ENCODE data around the gene RAD23B.
"Not testable (repeated sequence)": the region's sequence is repeated elsewhere in the genome, so short reads cannot be mapped to it uniquely, and the experiment has no call there.

Gene RAD23B

GRCh38 chr9:107290619-107291018, 7.5 kb downstream of the RAD23B start:
- Histone ChIP-seq H3K4me3 (ENCODE audit: low read depth, low read length) (no peak overlapping the region), H3K36me3 (replicated peaks) (no peaks in the 10 kb centered on the region), H3K27me3 (replicated peaks) (no peaks in the 10 kb centered on the region), H3K27ac (no peak overlapping the region)
- TF ChIP-seq CTCF (IDR thresholded peaks at IDR 0.05; ENCODE audit: low read depth, low read length, missing control alignments), result no peak
- DNase-seq, result no peak
- in situ Hi-C loops (cut with HindIII; ENCODE audit: low pct_ligation_motif_present, low sequenced_read_pairs), result no loop called here

DNA sequence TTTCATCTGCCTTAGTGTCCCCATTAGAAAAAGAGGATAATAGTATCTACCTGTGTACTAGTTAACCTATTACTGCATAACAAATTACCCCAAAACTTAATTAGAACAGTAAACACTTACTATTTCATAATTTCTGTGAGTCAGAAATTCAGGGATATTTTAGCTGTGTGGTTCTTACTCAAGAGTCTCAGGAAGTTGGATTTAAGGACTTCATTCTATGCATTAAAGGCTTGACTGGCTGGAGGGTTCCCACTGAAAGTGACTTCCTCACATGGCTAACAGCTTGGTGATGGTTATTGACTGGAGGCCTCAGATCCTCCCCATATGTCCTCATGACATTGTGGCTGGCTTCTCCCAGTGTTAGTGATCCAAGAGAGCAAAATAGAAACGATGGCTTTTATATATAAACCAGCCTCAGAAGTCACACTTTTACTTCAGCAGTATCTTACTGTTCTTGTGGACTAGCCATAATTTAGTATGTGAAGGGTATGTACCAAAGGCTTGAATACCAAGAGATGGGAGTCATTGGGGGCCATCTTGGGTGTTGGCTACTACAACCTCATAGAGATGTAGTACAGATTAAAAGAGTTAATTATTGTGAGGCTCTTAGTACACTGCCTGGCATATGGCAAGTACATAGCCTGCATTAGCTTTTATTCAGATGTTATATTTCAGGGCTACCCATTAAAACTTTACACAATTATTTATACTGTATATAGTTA, 9.9 kb downstream of the RAD23B start:
- no peak for DNase-seq
- Histone ChIP-seq H3K4me3 (ENCODE audit: low read depth, low read length) (no peak overlapping the region), H3K27me3 (replicated peaks) (no peaks in the 10 kb centered on the region), H3K36me3 (replicated peaks) (no peaks in the 10 kb centered on the region), H3K27ac (no peak overlapping the region)
- in situ Hi-C loops (cut with HindIII; ENCODE audit: low pct_ligation_motif_present, low sequenced_read_pairs), result no loop called here
- TF ChIP-seq CTCF (IDR thresholded peaks at IDR 0.05; ENCODE audit: low read depth, low read length, missing control alignments), result no peak

- Histone ChIP-seq H3K27ac (no peak overlapping the region), H3K36me3 (replicated peaks) (no peaks in the 10 kb centered on the region), H3K27me3 (replicated peaks) (no peaks in the 10 kb centered on the region), H3K4me3 (ENCODE audit: low read depth, low read length) (no peak overlapping the region)
- in situ Hi-C loops (cut with HindIII; ENCODE audit: low pct_ligation_motif_present, low sequenced_read_pairs), result no loop called here
- DNase-seq, result no peak
- no peak for TF ChIP-seq CTCF (IDR thresholded peaks at IDR 0.05; ENCODE audit: low read depth, low read length, missing control alignments)
These were observed 10.5 kb downstream of the RAD23B start for GRCh38 chr9:107293543-107294085.

- Histone ChIP-seq H3K27me3 (replicated peaks) (no peaks in the 10 kb centered on the region), H3K27ac (no peak overlapping the region), H3K36me3 (replicated peaks) (no peaks in the 10 kb centered on the region), H3K4me3 (ENCODE audit: low read depth, low read length) (no peak overlapping the region)
- TF ChIP-seq CTCF (IDR thresholded peaks at IDR 0.05; ENCODE audit: low read depth, low read length, missing control alignments), result no peak
- in situ Hi-C loops (cut with HindIII; ENCODE audit: low pct_ligation_motif_present, low sequenced_read_pairs), result no loop called here
- no peak for DNase-seq
These were observed 11.7 kb downstream of the RAD23B start for GRCh38 chr9:107294756-107295155.

DNA sequence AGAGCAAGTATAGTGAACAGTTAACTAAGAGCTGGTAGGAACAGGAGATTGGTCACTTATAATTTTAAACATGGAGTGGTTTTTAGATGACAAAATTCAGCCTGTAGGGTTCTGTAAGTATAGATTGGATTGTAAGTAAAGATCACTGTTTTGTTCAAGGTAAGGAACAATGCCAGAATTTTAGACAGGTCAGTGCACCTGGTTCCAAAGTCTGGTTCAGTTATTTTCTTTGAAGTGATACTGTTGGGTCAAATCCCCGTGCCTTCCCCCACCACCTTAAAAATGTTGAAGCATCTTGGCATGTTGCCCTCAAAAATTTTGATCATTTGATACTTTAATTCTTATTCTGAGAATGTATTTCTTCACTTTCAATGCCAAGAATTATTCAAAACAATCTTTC, 12.9 kb downstream of the RAD23B start:
- TF ChIP-seq CTCF (IDR thresholded peaks at IDR 0.05; ENCODE audit: low read depth, low read length, missing control alignments), result no peak
- H3K27ac ChIP-seq, result no peak overlapping the region
- no peaks in the 10 kb centered on the region for H3K36me3 ChIP-seq (replicated peaks)
- H3K4me3 ChIP-seq (ENCODE audit: low read depth, low read length), result no peak overlapping the region
- in situ Hi-C loops (cut with HindIII; ENCODE audit: low pct_ligation_motif_present, low sequenced_read_pairs), result no loop called here
- H3K27me3 ChIP-seq (replicated peaks), result no peaks in the 10 kb centered on the region
- no peak for DNase-seq

DNA sequence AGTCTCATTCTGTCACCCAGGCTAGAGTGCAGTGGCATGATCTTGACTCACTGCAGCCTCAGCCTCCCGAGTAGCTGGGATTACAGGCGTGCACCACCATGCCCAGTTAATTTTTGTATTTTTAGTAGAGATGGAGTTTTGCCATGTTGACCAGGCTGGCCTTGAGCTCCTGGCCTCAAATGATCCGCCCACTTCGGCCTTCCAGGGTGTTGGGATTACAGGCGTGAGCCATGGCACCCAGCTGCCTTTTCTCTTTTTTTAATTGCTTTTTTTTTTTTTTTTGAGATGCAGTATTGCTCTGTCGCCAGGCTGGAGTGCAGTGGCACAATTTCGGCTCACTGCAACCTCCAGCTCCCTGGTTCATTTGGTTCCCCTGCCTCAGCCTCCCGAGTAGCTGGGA, 13.5 kb downstream of the RAD23B start:
- in situ Hi-C loops (cut with HindIII; ENCODE audit: low pct_ligation_motif_present, low sequenced_read_pairs); H3K27ac ChIP-seq; H3K4me3 ChIP-seq (ENCODE audit: low read depth, low read length); H3K36me3 ChIP-seq (replicated peaks); DNase-seq; H3K27me3 ChIP-seq (replicated peaks): not testable (repeated sequence)
